Adipose tissue (tissue), 3 donors: ENCODE data around the gene GALNTL6. TPM values are rescaled to one million over a fixed set of nuclear protein-coding genes. Genes with fewer than 3 reads are reported as not detected.

ENCODE experiments used
- H3K27ac ChIP-seq: one replicate; pipeline ENCODE4 v1.5.1; 2013; ENCODE audit warnings: low read depth, low read length
- WGBS, 3 donors: extraction: QIAGEN DNeasy Blood & Tissue Kit; methylation state at CpG; one replicate each; pipeline ENCODE4 v1.1.7; 2013; 5-methylcytosine and 5-hydroxymethylcytosine counted together
- polyA plus RNA-seq, 3 donors: library from polyadenylated mRNA; stranded (reverse); fragments of 200-250 nt; gene quantifications; one replicate each; pipeline ENCODE4 v1.2.3, GENCODE V29; 2013
- donor health status: healthy with polysubstance abuse.
- donor health status: Bipolar disorder and iron deficiency.
- donor health status: healthy.

Gene GALNTL6
- polyA plus RNA-seq, 3 donors: 0.01 to 0.56 (median 0.10) TPM

DNA sequence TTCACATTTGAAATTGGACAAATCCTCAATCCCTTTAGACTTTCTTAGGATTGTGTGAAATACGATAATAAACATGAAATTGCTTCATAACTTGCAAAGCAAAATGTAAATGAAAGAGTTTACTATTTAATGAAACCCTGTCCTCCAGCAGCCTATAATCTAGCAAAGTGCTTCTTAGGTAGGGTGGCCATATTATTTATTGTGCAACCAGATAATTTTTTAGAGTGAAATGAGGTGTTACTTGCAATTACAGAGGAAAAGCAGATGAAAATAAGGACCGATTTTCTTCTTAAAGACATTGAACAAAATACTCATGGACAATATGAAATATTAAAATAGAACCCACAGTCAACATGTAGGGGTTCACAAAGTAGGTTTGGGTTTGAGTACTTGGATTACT is 1239.2 kb downstream of the GALNTL6 start:
- no peak overlapping the region for H3K27ac ChIP-seq
- 82 to 95% (median 87%) methylated on average over 2 of the region's 2 CpGs for WGBS, 3 donors

- 74 to 91% (median 87%) methylated on average over 5 of the region's 5 CpGs for WGBS, 3 donors
Observed at GRCh38 chr4:173056271-173056670, 1243.1 kb downstream of the GALNTL6 start.

GRCh38 chr4:173056710-173057109 is 1243.5 kb downstream of the GALNTL6 start:
- no peak overlapping the region for H3K27ac ChIP-seq
- WGBS, 3 donors: 25 to 65% (median 44%) methylated on average over 2 of the region's 2 CpGs

More at GRCh38 chr4:173056271-173056670, 1243.1 kb downstream of the GALNTL6 start:
- H3K27ac ChIP-seq: no peak overlapping the region

GRCh38 chr4:173057442-173057841 is 1244.2 kb downstream of the GALNTL6 start:
- 42 to 52% (median 49%) methylated on average over 3 of the region's 3 CpGs for WGBS, 3 donors
- H3K27ac ChIP-seq: no peak overlapping the region

DNA sequence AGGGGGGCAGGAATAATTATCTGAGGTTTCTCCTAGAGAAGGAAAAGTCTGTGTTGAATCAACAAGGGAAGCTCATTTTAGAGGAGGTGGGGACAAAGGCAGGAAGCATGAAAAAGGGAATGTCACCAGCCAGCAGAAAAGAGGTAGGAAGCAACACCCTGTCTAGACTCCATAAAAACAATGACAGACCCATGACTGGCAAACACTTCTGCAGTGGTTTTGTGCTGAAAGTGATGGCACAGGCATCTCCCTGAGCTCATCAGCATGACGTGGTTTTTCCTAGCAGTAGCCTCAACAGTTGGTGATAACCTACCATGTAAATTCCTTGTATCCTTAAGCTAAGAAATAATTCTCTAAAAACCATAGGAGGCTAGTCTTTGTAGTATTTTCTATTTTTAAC is 1244.7 kb downstream of the GALNTL6 start:
- H3K27ac ChIP-seq: no peak overlapping the region
- 67 to 92% (median 69%) methylated on average over 1 of the region's 1 CpG for WGBS, 3 donors

- WGBS, 3 donors: 67 to 93% (median 68%) methylated on average over 4 of the region's 4 CpGs
- H3K27ac ChIP-seq: no peak overlapping the region
Observed at GRCh38 chr4:173061160-173061559, 1248.0 kb downstream of the GALNTL6 start.

DNA sequence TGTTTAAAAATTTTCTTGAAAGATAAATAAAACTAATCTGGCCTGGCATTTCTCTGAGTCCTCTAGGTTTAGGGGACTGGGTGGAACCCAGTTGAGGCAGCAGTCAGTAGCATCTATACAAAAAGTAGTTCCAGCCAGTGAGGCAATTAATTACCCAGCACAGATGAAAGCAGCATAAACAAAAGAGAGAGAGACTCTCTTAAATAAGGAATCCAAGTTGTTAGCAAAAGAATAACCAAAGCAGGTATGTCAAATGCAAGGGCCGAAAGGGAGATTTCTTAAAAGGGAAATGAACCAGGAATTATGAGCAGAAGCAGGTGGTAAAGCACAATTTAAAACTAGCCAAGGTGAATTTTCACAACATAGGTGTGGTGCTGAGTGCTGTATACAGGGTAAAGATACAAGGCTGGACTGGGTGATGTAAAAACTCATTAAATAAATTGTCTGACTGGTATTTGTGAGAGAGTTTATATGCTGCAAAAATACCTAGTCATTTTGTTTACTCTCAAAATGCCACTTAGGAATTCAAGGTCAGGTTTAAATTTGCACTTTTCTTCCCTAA is 1260.8 kb downstream of the GALNTL6 start:
- WGBS, 3 donors: 50 to 52% (median 50%) methylated on average over 1 of the region's 1 CpG
- no peak overlapping the region for H3K27ac ChIP-seq

GRCh38 chr4:173074501-173074946 is 1261.3 kb downstream of the GALNTL6 start:
- 54 to 73% (median 65%) methylated on average over 3 of the region's 3 CpGs for WGBS, 3 donors
- H3K27ac ChIP-seq: no peak overlapping the region

GRCh38 chr4:173076903-173077634 is 1263.9 kb downstream of the GALNTL6 start:
- WGBS, 3 donors: 61 to 77% (median 68%) methylated on average over 3 of the region's 3 CpGs
- H3K27ac ChIP-seq: no peak overlapping the region

DNA sequence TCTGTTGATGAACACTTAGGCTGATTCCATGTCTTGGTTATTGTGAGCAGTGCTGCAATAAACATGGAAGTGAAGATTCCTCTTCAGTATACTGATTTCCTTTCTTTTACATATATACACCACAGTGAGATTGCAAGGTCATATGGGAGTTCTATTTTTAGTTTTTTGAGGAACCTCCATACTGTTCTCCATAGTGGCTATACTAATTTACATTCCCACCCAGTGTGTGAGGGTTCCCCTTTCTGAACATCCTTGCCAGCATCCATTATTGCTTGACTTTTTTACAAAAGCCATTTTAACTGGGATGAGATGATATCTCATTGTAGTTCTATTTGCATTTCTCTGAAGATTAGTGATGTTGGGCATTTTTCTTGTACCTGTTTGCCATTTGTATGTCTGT is 1274.9 kb downstream of the GALNTL6 start:
- H3K27ac ChIP-seq: no peak overlapping the region
